B cell (primary cell): ENCODE measurements around the gene FCER1G.

ENCODE experiments used
- CTCF ChIP-seq: fragments of 200-600 bp; IDR thresholded peaks from one replicate; pipeline ENCODE4 v1.8.0; 2022; ENCODE audit warnings: antibody characterized with exemption, mild to moderate bottlenecking
- EZH2 ChIP-seq: IDR thresholded peaks from 2 replicates; pipeline ENCODE4 v1.6.1; 2012; ENCODE audit warnings: borderline replicate concordance, low read depth, mild to moderate bottlenecking, moderate library complexity, low read length; ENCODE audit not compliant: insufficient read depth, poor library complexity, severe bottlenecking

DNA sequence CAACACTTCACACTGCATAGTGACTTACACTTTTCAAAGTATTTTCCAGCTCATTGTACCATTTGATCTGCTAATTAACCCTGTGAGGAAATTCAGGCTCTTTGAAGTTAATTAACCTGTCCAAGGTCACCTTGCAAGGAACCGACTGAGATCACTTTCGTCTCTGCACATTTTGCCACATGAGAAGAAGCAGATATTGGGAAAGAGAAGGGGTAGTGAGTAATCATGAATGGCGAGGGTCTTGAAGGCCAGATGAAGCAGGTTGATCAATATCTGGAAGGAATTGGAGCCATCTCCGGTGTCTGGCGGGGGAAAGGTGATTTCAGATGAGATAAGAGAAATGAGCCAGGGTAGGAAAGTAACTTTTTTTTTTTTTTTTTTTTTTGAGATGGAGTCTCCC is 4.9 kb downstream of the FCER1G start:
- TF ChIP-seq CTCF: no peak
- no peak for TF ChIP-seq EZH2
